Ovary (tissue), 9 donors: Measurements from ENCODE around the gene OR10G3. TPM values are rescaled to one million over a fixed set of nuclear protein-coding genes. Genes with fewer than 3 reads are reported as not detected.
"Not testable (repeated sequence)": the region's sequence is repeated elsewhere in the genome, so short reads cannot be mapped to it uniquely, and the experiment has no call there.

Source experiments
- DNase-seq, 5 donors: peaks; one replicate each; pipeline ENCODE4 v3.0.0-alpha.2; 2019 to 2020
- H3K27ac ChIP-seq, 2 donors: fragments of 200-600 bp; one replicate each; pipeline versions ENCODE4 v1.5.1 to v1.8.0; 2019 to 2022
- H3K27me3 ChIP-seq: fragments of 200-600 bp; one replicate; pipeline ENCODE4 v1.8.0; 2022
- H3K36me3 ChIP-seq: fragments of 200-600 bp; sonication (generic); one replicate; pipeline ENCODE4 v1.5.1; 2019
- H3K4me1 ChIP-seq: one replicate; pipeline ENCODE4 v1.8.1; 2013; ENCODE audit warnings: mild to moderate bottlenecking, moderate library complexity; ENCODE audit not compliant: insufficient read depth
- H3K4me3 ChIP-seq: fragments of 200-600 bp; sonication (generic); one replicate; pipeline ENCODE4 v1.5.1; 2017
- H3K9me3 ChIP-seq, 2 donors: fragments of 200-600 bp in 1 of 2; sonication (generic) in 1 of 2; one replicate each; pipeline versions ENCODE4 v1.5.1 to v1.8.1; 2013 to 2019; ENCODE audit warnings: mild to moderate bottlenecking in 1 of 2, moderate library complexity in 1 of 2
- EP300 ChIP-seq: sonication (generic); formaldehyde crosslinking; IDR thresholded peaks from one replicate; pipeline ENCODE4 v1.6.1; 2017; ENCODE audit warnings: antibody characterized with exemption
- POLR2A ChIP-seq: fragments of 450-650 bp; IDR thresholded peaks from one replicate; pipeline ENCODE4 v1.6.1; 2017; ENCODE audit warnings: antibody characterized with exemption, mild to moderate bottlenecking, moderate library complexity
- WGBS, 3 donors: extraction: QIAGEN DNeasy Blood & Tissue Kit in 1 of 3; methylation state at CpG; one replicate each; pipeline versions ENCODE4 v1.1.5 to v1.1.7; 2013 to 2017; 5-methylcytosine and 5-hydroxymethylcytosine counted together
- intact Hi-C, 4 donors: fragments of 100-400 bp; cut with DNase I; formaldehyde crosslinking; loops; one replicate each; pipeline versions ENCODE4 v1.11.0 to v1.15.1; 2022 to 2023
- polyA plus RNA-seq, 2 donors: library from polyadenylated mRNA; stranded (reverse); fragments of 200-250 nt in 1 of 2; fragments of 350-450 nt in 1 of 2; fragmentation: Illumina TruSeq in 1 of 2; extraction: RNeasy Lipid Tissue Mini Kit (QIAGEN cat#74804) in 1 of 2; gene quantifications; one replicate each; pipeline ENCODE4 v1.2.3, GENCODE V29; 2013 to 2014
- total RNA-seq, 7 donors: library from RNA; depleted of rRNA in 2 of 7; stranded (reverse); fragments of >200 nt in 2 of 7; fragmentation: NEBNext Ultra II Directional in 3 of 7; extraction: Animal tissue kit (Norgen Biotek cat#: 25700) in 3 of 7; gene quantifications; one replicate each; pipeline versions ENCODE4 v1.1.0 to v1.2.4, GENCODE V29; 2016 to 2023
- TF ChIP-seq, protein P1 (sequence below), 3 donors: fragments of 450-650 bp in 2 of 3; fragments of 200-600 bp in 1 of 3; IDR thresholded peaks; one replicate each; pipeline versions ENCODE4 v1.5.1 to v1.8.0; 2016 to 2022; ENCODE audit warnings: antibody characterized with exemption in 3 of 3, mild to moderate bottlenecking in 1 of 3
- donor health status: DM: no; HTN: no; CAD: no; lungs with moderate emphysema.
- donor health status: DM: no; HTN: no; CAD: no.
- donor health status: Bipolar disorder and iron deficiency.
- donor health status: DM: yes; HTN: yes; CAD: no.
- donor health status: DM: no; HTN: no; CAD: no.
- donor health status: DM: yes; HTN: yes; CAD: no.

Gene OR10G3
- total and polyA plus RNA-seq, 9 donors: not detected

DNA sequence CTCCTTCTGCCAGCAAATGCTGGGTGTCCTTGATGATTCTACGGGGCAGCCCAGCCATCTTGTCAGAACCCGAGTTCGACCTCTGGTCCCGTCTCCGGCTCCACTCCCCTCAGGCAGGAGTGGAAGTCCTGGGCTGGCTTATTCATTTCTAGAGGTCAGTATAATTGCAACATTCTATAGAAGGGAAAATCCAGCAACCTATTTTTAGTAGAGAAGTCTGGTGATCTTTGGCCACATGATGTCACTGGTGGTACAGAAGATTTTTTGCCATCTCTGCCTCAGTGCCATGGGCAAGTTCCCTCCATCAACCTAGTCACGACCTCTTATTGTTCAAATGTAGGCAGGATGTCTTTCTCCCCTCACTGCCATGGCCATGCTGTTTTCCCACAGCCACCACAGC lies 32.4 kb upstream of the OR10G3 start:
- no peaks in the 10 kb centered on the region for H3K27me3 ChIP-seq
- no peaks in the 10 kb centered on the region for H3K4me1 ChIP-seq
- H3K36me3 ChIP-seq: no peaks in the 10 kb centered on the region
- TF ChIP-seq POLR2A (no peak), EP300 (no peak)
- TF ChIP-seq, protein P1, sequence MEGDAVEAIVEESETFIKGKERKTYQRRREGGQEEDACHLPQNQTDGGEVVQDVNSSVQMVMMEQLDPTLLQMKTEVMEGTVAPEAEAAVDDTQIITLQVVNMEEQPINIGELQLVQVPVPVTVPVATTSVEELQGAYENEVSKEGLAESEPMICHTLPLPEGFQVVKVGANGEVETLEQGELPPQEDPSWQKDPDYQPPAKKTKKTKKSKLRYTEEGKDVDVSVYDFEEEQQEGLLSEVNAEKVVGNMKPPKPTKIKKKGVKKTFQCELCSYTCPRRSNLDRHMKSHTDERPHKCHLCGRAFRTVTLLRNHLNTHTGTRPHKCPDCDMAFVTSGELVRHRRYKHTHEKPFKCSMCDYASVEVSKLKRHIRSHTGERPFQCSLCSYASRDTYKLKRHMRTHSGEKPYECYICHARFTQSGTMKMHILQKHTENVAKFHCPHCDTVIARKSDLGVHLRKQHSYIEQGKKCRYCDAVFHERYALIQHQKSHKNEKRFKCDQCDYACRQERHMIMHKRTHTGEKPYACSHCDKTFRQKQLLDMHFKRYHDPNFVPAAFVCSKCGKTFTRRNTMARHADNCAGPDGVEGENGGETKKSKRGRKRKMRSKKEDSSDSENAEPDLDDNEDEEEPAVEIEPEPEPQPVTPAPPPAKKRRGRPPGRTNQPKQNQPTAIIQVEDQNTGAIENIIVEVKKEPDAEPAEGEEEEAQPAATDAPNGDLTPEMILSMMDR (IDR thresholded peaks at IDR 0.05): no peak
- 66 to 78% (median 76%) methylated on average over 6 of the region's 6 CpGs for WGBS, 3 donors
- no peak for DNase-seq
- no peak overlapping the region for H3K27ac ChIP-seq
- H3K9me3 ChIP-seq: no peaks in the 10 kb centered on the region
- intact Hi-C loops: no loop called here
- H3K4me3 ChIP-seq: no peak overlapping the region

DNA sequence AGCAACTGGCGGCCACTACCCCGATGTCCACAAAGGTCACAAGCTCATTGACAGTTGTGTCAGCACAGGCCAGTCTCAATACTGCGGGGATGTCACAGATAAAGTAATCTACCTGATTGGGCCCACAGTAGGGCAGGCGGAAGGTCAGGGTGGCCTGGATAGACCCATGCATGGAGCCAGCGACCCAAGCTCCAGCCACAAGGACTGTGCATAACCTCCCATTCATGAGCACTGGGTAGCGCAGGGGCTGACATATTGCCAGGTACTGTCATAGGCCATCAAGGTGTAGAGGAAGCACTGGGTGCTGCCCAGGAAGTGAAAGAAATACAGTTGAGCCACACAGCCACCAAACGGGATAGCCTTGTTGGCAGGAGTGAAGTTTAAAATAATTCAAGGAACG lies 22.3 kb upstream of the OR10G3 start:
- H3K27me3 ChIP-seq, H3K27ac ChIP-seq, H3K4me1 ChIP-seq, intact Hi-C loops, H3K4me3 ChIP-seq, DNase-seq, H3K9me3 ChIP-seq, H3K36me3 ChIP-seq: not testable (repeated sequence)
- 83 to 85% (median 84%) methylated on average over 4 to 8 of the region's 8 CpGs for WGBS, 3 donors

DNA sequence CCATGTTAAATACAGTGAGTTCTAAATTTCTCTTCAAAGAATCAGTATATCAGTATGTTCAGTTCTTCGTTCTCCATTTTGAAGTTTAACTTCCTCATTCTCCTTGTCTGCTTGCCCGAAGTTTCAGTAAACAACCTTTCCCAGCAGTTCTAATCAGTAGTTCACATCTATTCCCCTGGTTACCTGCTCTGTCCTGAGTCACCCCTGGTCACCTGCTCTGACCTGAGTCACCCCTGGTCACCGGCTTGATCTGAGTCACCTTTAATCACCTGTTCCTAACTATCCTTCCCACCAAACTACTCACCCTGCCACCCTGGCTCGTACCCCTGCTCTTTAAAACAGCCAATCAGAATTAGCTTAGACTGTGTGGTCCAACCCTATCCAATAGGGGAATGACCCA lies 9.4 kb upstream of the OR10G3 start:
- no peaks in the 10 kb centered on the region for H3K4me1 ChIP-seq
- no peaks in the 10 kb centered on the region for H3K27me3 ChIP-seq
- 79 to 85% (median 83%) methylated on average over 4 of the region's 4 CpGs for WGBS, 3 donors
- TF ChIP-seq, protein P1 (IDR thresholded peaks at IDR 0.05): no peak
- TF ChIP-seq EP300: no peak
- no peak for TF ChIP-seq POLR2A
- intact Hi-C loops: no loop called here
- no peak for DNase-seq
- H3K4me3 ChIP-seq: no peak overlapping the region
- H3K36me3 ChIP-seq: no peaks in the 10 kb centered on the region
- H3K27ac ChIP-seq: no peak overlapping the region
- H3K9me3 ChIP-seq: no peaks in the 10 kb centered on the region

DNA sequence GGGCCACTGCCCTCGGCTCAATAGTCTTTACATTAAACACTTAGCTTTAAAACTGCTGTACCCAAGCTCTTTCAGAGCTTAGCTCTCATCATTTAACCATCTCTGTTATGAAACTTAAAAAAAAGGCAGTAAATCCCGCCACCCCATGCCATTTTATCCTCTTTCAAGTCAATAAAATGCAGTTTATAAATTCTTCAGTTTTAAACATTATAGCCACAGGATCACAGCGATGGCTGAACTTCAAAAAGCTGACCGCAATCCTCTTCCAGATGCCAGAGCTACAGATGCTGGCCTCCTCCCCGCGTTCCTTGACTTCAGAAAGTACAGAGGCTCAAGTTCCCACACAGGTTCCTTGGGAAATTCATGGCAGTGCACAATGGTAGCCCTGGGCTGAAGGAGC lies 4.2 kb downstream of the OR10G3 start:
- intact Hi-C loops: no loop called here
- Histone ChIP-seq H3K36me3 (no peaks in the 10 kb centered on the region), H3K27ac (no peak overlapping the region), H3K27me3 (no peaks in the 10 kb centered on the region), H3K4me3 (no peak overlapping the region), H3K4me1 (no peaks in the 10 kb centered on the region), H3K9me3 (no peaks in the 10 kb centered on the region)
- 28 to 61% (median 37%) methylated on average over 6 of the region's 6 CpGs for WGBS, 3 donors
- TF ChIP-seq EP300 (no peak), POLR2A (no peak)
- TF ChIP-seq, protein P1 (IDR thresholded peaks at IDR 0.05): no peak
- DNase-seq: no peak

DNA sequence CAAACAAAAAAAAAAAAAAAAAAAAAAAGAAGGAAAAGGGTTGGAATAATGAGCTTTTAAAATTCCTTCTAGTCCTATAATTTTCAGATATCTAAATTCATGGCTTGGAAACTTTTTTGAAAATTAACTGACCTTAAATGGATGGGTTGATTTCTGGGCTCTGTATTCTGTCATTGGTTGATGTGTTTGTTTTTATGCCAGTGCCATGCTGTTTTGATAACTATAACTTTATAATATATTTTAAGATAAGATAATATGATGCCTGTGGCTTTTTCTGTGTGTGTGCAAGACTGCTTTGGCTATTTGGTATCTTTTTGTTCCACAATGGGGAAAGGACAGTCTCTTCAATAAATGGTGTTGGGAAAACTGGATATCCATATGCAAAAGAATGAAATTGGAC lies 7.3 kb downstream of the OR10G3 start:
- Histone ChIP-seq H3K4me3 (no peak overlapping the region), H3K9me3 (no peaks in the 10 kb centered on the region), H3K27ac (no peak overlapping the region), H3K27me3 (no peaks in the 10 kb centered on the region), H3K36me3 (no peaks in the 10 kb centered on the region), H3K4me1 (no peaks in the 10 kb centered on the region)
- no peak for TF ChIP-seq POLR2A
- DNase-seq: no peak
- intact Hi-C loops: no loop called here

DNA sequence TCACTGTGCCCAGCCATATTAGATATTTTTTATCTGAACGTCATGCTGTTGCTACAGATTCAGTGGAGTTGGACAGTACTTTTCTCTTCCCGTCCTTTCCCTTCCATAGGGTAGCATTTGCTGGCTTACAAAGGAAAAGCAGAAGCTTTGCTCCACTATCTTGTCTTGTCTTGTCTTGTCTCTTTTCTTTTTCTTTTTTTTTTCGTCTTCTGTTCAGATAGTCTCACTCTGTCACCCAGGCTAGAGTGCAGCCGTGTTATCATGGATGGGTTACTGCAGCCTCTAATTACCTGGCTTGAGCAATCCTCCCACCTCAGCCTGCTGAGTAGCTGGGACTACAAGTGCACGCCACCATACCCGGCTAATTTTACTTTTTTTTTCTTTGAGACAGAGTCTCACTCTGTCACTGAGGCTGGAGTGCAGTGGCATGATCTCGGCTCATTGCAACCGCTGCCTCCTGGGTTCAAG lies 21.1 kb downstream of the OR10G3 start:
- intact Hi-C loops: loop anchor here in 1 of 4 donors (10.0 kb wide), 1 partner anchor 104 kb away; the partner anchor contains the start of gene CHD8
- Histone ChIP-seq H3K9me3 (no peaks in the 10 kb centered on the region), H3K36me3 (no peaks in the 10 kb centered on the region), H3K4me1 (no peaks in the 10 kb centered on the region), H3K4me3 (no peak overlapping the region), H3K27ac (no peak overlapping the region), H3K27me3 (no peaks in the 10 kb centered on the region)
- DNase-seq: no peak
- TF ChIP-seq EP300: no peak
- TF ChIP-seq, protein P1 (IDR thresholded peaks at IDR 0.05): no peak
- TF ChIP-seq POLR2A: no peak
- 71 to 77% (median 72%) methylated on average over 8 of the region's 8 CpGs for WGBS, 3 donors
